ENCODE measurements around the gene TAS1R3.

DNA sequence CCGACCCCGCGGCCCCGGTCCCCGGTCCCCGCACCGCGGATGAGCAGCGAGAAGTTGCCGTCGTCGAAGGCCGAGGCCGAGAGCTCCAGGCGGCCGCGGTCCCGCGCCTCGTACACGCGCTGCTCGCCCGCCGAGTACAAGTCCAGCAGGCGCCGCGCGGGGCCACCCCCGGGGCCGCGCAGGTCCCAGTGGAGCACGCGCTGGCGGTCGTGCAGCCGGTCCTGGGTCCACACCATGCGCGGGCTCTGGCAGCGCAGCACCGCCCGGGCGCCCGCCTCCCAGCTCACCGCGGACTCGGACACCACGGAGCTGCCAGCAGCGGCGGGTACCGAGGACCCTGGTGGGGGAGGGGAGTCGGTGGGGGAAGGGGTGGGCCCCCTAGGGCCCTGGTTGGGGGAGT lies 24.3 kb downstream of the TAS1R3 start:
- TF ChIP-seq, protein P1, sequence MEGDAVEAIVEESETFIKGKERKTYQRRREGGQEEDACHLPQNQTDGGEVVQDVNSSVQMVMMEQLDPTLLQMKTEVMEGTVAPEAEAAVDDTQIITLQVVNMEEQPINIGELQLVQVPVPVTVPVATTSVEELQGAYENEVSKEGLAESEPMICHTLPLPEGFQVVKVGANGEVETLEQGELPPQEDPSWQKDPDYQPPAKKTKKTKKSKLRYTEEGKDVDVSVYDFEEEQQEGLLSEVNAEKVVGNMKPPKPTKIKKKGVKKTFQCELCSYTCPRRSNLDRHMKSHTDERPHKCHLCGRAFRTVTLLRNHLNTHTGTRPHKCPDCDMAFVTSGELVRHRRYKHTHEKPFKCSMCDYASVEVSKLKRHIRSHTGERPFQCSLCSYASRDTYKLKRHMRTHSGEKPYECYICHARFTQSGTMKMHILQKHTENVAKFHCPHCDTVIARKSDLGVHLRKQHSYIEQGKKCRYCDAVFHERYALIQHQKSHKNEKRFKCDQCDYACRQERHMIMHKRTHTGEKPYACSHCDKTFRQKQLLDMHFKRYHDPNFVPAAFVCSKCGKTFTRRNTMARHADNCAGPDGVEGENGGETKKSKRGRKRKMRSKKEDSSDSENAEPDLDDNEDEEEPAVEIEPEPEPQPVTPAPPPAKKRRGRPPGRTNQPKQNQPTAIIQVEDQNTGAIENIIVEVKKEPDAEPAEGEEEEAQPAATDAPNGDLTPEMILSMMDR (IDR thresholded peaks at IDR 0.05) = no peak
- no peak for TF ChIP-seq POLR2A (IDR thresholded peaks at IDR 0.05)
